IPS-11a (cell line): Measurements from ENCODE around the gene CKM.
"Not testable (repeated sequence)": the region's sequence is repeated elsewhere in the genome, so short reads cannot be mapped to it uniquely, and the experiment has no call there.

Experiments
- H3K4me3 ChIP-seq: one replicate; pipeline ENCODE4 v1.5.1; 2013; ENCODE audit warnings: low read depth, low read length, control low read depth

Gene CKM

GRCh38 chr19:45322311-45322710 is 364 bp downstream of the CKM start:
- no peak overlapping the region for H3K4me3 ChIP-seq

GRCh38 chr19:45321848-45322247 is 827 bp downstream of the CKM start:
- H3K4me3 ChIP-seq, result no peak overlapping the region

- no peak overlapping the region for H3K4me3 ChIP-seq
These were observed 1.5 kb downstream of the CKM start for GRCh38 chr19:45320997-45321775.

- H3K4me3 ChIP-seq, result no peak overlapping the region
These were observed 7.4 kb downstream of the CKM start for GRCh38 chr19:45315304-45315703.

- H3K4me3 ChIP-seq, result no peak overlapping the region
These were observed 7.9 kb downstream of the CKM start for GRCh38 chr19:45314708-45315245.

GRCh38 chr19:45312285-45312684 is 10.4 kb downstream of the CKM start:
- not testable (repeated sequence) for H3K4me3 ChIP-seq

GRCh38 chr19:45311621-45312020 is 11.1 kb downstream of the CKM start:
- H3K4me3 ChIP-seq, result no peak overlapping the region

GRCh38 chr19:45309322-45309721 is 13.4 kb downstream of the CKM start:
- not testable (repeated sequence) for H3K4me3 ChIP-seq

- H3K4me3 ChIP-seq, result no peak overlapping the region
These were observed 15.3 kb downstream of the CKM start for GRCh38 chr19:45307361-45307760.

GRCh38 chr19:45306518-45307027 is 16.1 kb downstream of the CKM start:
- no peak overlapping the region for H3K4me3 ChIP-seq

GRCh38 chr19:45306040-45306439 is 16.6 kb downstream of the CKM start:
- H3K4me3 ChIP-seq, result no peak overlapping the region

- H3K4me3 ChIP-seq, result no peak overlapping the region
These were observed 17.3 kb downstream of the CKM start for GRCh38 chr19:45305421-45305820.

- H3K4me3 ChIP-seq, result no peak overlapping the region
These were observed 17.7 kb downstream of the CKM start for GRCh38 chr19:45305007-45305406.

GRCh38 chr19:45304141-45304926 is 18.3 kb downstream of the CKM start:
- no peak overlapping the region for H3K4me3 ChIP-seq

GRCh38 chr19:45303269-45304060 is 19.2 kb downstream of the CKM start:
- H3K4me3 ChIP-seq, result no peak overlapping the region

GRCh38 chr19:45302416-45302815 is 20.3 kb downstream of the CKM start:
- H3K4me3 ChIP-seq, result no peak overlapping the region

- H3K4me3 ChIP-seq, result no peak overlapping the region
These were observed 23.0 kb downstream of the CKM start for GRCh38 chr19:45299719-45300118.

- H3K4me3 ChIP-seq, result no peak overlapping the region
These were observed 24.4 kb downstream of the CKM start for GRCh38 chr19:45298264-45298663.

GRCh38 chr19:45297674-45298073 is 25.0 kb downstream of the CKM start:
- H3K4me3 ChIP-seq, result no peak overlapping the region

- no peak overlapping the region for H3K4me3 ChIP-seq
These were observed 26.3 kb downstream of the CKM start for GRCh38 chr19:45296355-45296754.

GRCh38 chr19:45295873-45296272 is 26.8 kb downstream of the CKM start:
- no peak overlapping the region for H3K4me3 ChIP-seq
